Caco-2 (cell line): ENCODE results near the gene DNAJA4. TPM values are rescaled to one million over a fixed set of nuclear protein-coding genes. Genes with fewer than 3 reads are reported as not detected.
A peak's percentile ranks its signal among the peaks of the same experiment; 100 is the strongest.

Experiments
- BruUV-seq: library from RNA; stranded (reverse); fragments of 400-500 nt; replicated peaks from 2 replicates; lab custom pipeline; 2021; lab: Mats Ljungman, UMichigan
- CTCF ChIA-PET: fragments of 300-600 bp; sonication (Branson Sonifier 250); formaldehyde crosslinking; loops from one replicate; lab custom pipeline; 2022; ENCODE audit warnings: antibody characterized with exemption; lab: Charles Lee
- POLR2A ChIA-PET: fragments of 300-600 bp; sonication (Branson Sonifier 250); formaldehyde crosslinking; loops from one replicate; lab custom pipeline; 2022; ENCODE audit warnings: antibody characterized with exemption; lab: Charles Lee
- DNase-seq, 2 experiments: peaks; one replicate each; pipeline versions ENCODE4 v3.0.0 to v3.0.0-alpha.2; 2020 to 2022
- H3K27me3 ChIP-seq: replicated peaks from 2 replicates; pipeline ENCODE4 v1.6.0; 2011; ENCODE audit warnings: low read length; ENCODE audit not compliant: control insufficient read depth, insufficient read depth
- H3K36me3 ChIP-seq: 2 replicates; pipeline ENCODE4 v1.5.1; 2011; ENCODE audit warnings: low read length; ENCODE audit not compliant: control insufficient read depth, insufficient read depth
- H3K4me1 ChIP-seq: fragments of 250-450 bp; sonication (Bioruptor Pico); 2 replicates; pipeline ENCODE4 v1.5.1; 2020; ENCODE audit warnings: mild to moderate bottlenecking
- H3K4me3 ChIP-seq: 2 replicates; pipeline ENCODE4 v1.5.1; 2011; ENCODE audit warnings: low read depth, mild to moderate bottlenecking, control low read depth, low read length
- H3K9me3 ChIP-seq: fragments of 250-450 bp; sonication (Bioruptor Pico); 2 replicates; pipeline ENCODE4 v1.5.1; 2020; ENCODE audit warnings: mild to moderate bottlenecking, moderate library complexity
- H3K27ac Mint-ChIP-seq: one replicate; pipeline ENCODE4 v1.8.0; 2022; ENCODE audit warnings: mixed read lengths; ENCODE audit not compliant: unreplicated experiment
- H3K27me3 Mint-ChIP-seq: one replicate; pipeline ENCODE4 v1.8.0; 2022; ENCODE audit warnings: mixed read lengths; ENCODE audit not compliant: insufficient read depth, unreplicated experiment
- H3K36me3 Mint-ChIP-seq: one replicate; pipeline ENCODE4 v1.8.0; 2022; ENCODE audit warnings: mild to moderate bottlenecking, mixed read lengths; ENCODE audit not compliant: insufficient read depth, unreplicated experiment
- H3K4me1 Mint-ChIP-seq: one replicate; pipeline ENCODE4 v1.8.0; 2022; ENCODE audit warnings: low read depth, mixed read lengths; ENCODE audit not compliant: unreplicated experiment
- H3K4me3 Mint-ChIP-seq: one replicate; pipeline ENCODE4 v1.8.0; 2022; ENCODE audit warnings: mild to moderate bottlenecking, moderate library complexity, mixed read lengths; ENCODE audit not compliant: unreplicated experiment
- H3K9me3 Mint-ChIP-seq: one replicate; pipeline ENCODE4 v1.8.0; 2022; ENCODE audit warnings: mixed read lengths; ENCODE audit not compliant: unreplicated experiment
- intact Hi-C: fragments of 100-400 bp; cut with micrococcal nuclease; formaldehyde crosslinking; loops from one replicate; pipeline ENCODE4 v1.10.0; 2022; ENCODE audit not compliant: unreplicated experiment
- total RNA-seq: library from RNA; stranded (reverse); gene quantifications from 2 replicates; pipeline ENCODE4 v1.2.3, GENCODE V29; 2022
- TF ChIP-seq, protein P1 (sequence below), 2 experiments: fragments of 200-600 bp in 1 of 2; IDR thresholded peaks; 1 replicate in 1 of 2; 2 replicates in 1 of 2; pipeline versions ENCODE4 v1.5.1 to v1.8.0; 2011 to 2022; ENCODE audit warnings: antibody characterized with exemption in 1 of 2, control low read depth in 1 of 2, inconsistent platforms in 1 of 2, low read depth in 1 of 2, low read length in 1 of 2, mild to moderate bottlenecking in 1 of 2, moderate library complexity in 1 of 2; ENCODE audit not compliant: insufficient read depth in 1 of 2, severe bottlenecking in 1 of 2, unreplicated experiment in 1 of 2

The DNAJA4 gene
- total RNA-seq, 1 experiment from 2014 or later: 1.1 TPM

DNA sequence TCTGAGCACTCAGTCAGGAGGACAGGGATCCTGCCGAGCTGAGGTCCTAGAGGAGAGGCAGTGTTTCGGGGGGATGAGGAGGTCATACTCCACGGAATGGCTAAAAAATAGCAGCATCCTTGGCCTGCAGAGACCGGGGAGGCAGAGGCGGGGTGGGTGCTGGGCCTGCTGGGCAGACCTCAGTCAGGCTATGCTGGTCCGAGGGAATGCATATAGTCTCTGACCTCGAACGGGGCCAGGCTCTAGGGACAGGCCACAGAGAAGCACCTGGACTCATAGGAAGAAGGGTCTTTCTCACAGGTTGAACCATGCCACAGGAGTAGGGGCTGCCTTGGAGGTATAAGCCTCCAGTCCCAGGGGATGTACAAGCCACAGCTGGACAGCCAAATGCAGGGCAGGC is 49.0 kb downstream of the DNAJA4 start:
- Mint-ChIP-seq H3K9me3 (no peaks in the 10 kb centered on the region), H3K4me1 (no peaks in the 10 kb centered on the region), H3K36me3 (no peaks in the 10 kb centered on the region), H3K27ac (no peak overlapping the region), H3K27me3 (no peaks in the 10 kb centered on the region), H3K4me3 (no peak overlapping the region)
- intact Hi-C loops: no loop called here
- H3K9me3 ChIP-seq: no peaks in the 10 kb centered on the region
- H3K36me3 ChIP-seq: no peaks in the 10 kb centered on the region
- no TSS peak for BruUV-seq
- no peak for DNase-seq
- no peaks in the 10 kb centered on the region for H3K27me3 ChIP-seq
- H3K4me1 ChIP-seq: no peaks in the 10 kb centered on the region
- TF ChIP-seq, protein P1, sequence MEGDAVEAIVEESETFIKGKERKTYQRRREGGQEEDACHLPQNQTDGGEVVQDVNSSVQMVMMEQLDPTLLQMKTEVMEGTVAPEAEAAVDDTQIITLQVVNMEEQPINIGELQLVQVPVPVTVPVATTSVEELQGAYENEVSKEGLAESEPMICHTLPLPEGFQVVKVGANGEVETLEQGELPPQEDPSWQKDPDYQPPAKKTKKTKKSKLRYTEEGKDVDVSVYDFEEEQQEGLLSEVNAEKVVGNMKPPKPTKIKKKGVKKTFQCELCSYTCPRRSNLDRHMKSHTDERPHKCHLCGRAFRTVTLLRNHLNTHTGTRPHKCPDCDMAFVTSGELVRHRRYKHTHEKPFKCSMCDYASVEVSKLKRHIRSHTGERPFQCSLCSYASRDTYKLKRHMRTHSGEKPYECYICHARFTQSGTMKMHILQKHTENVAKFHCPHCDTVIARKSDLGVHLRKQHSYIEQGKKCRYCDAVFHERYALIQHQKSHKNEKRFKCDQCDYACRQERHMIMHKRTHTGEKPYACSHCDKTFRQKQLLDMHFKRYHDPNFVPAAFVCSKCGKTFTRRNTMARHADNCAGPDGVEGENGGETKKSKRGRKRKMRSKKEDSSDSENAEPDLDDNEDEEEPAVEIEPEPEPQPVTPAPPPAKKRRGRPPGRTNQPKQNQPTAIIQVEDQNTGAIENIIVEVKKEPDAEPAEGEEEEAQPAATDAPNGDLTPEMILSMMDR (IDR thresholded peaks at IDR 0.05; ENCODE audit: insufficient read depth in 1 of 2, low read depth in 1 of 2, low read length in 1 of 2, severe bottlenecking in 1 of 2, unreplicated experiment in 1 of 2): no peak
- POLR2A ChIA-PET: no interaction called here
- CTCF ChIA-PET: no interaction called here
- H3K4me3 ChIP-seq: no peak overlapping the region

DNA sequence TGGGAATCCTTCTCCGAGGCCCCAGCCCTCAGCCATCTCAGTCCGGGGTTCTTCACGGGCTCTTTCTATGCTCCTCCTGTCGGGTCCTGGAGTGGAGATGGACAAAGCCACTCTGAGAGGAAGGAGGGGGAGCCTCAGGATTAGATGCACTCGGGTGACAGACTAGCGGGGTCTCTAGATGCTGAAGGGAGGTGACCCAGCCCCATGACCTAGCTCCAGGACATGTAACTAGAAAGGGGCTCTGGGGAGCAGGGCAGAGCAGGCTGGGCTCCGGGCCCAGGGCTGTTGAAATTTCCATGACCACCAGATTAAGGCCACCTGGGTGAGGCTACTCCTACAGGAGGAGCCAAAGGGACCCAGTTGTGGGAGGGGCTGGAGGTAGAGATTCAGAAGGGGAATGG is 49.8 kb downstream of the DNAJA4 start:
- POLR2A ChIA-PET: no interaction called here
- Mint-ChIP-seq H3K9me3 (no peaks in the 10 kb centered on the region), H3K27ac (no peak overlapping the region), H3K27me3 (no peaks in the 10 kb centered on the region), H3K4me1 (no peaks in the 10 kb centered on the region), H3K36me3 (no peaks in the 10 kb centered on the region), H3K4me3 (no peak overlapping the region)
- H3K36me3 ChIP-seq: no peaks in the 10 kb centered on the region
- no peaks in the 10 kb centered on the region for H3K9me3 ChIP-seq
- intact Hi-C loops: no loop called here
- TF ChIP-seq, protein P1 (IDR thresholded peaks at IDR 0.05; ENCODE audit: insufficient read depth in 1 of 2, low read depth in 1 of 2, low read length in 1 of 2, severe bottlenecking in 1 of 2, unreplicated experiment in 1 of 2): no peak
- no peaks in the 10 kb centered on the region for H3K27me3 ChIP-seq
- CTCF ChIA-PET: no interaction called here
- BruUV-seq: no TSS peak
- no peaks in the 10 kb centered on the region for H3K4me1 ChIP-seq
- DNase-seq: no peak
- no peak overlapping the region for H3K4me3 ChIP-seq

DNA sequence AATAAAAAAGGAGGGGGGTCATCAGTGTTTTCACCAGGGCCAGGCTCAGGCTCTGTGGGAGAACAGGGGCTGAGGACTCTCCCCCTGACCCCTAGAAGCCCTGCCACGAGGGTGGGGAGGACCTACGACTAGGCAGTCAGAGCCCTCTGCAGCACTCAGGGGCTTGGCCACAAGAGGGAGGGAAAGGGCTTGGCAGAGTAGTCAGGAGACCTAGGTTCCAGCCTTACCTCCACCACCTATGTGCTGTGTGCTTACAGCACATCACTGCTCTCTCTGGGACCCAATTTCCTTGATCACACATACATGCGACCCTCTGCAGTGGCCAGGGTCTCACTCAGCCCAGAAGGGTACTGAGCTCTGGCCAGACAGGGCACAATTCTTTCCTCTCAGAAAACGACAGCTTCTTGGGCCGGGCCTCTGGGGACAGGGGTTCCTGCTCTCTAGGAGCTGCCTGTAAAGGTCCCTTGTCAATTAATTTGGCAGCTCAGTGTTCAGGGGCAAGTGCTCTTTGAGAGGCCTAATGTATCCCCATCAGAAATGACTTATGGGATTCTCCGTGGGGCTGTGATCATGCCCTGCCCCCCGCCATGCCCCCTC is 51.4 kb downstream of the DNAJA4 start:
- Mint-ChIP-seq H3K4me3 (no peak overlapping the region), H3K4me1 (no peaks in the 10 kb centered on the region), H3K27me3 (no peaks in the 10 kb centered on the region), H3K9me3 (no peaks in the 10 kb centered on the region), H3K36me3 (no peaks in the 10 kb centered on the region), H3K27ac (no peak overlapping the region)
- Histone ChIP-seq H3K27me3 (no peaks in the 10 kb centered on the region), H3K36me3 (no peaks in the 10 kb centered on the region), H3K9me3 (no peaks in the 10 kb centered on the region), H3K4me3 (no peak overlapping the region), H3K4me1 (no peaks in the 10 kb centered on the region)
- POLR2A ChIA-PET: no interaction called here
- intact Hi-C loops: no loop called here
- TF ChIP-seq, protein P1 (IDR thresholded peaks at IDR 0.05; ENCODE audit: insufficient read depth in 1 of 2, low read depth in 1 of 2, low read length in 1 of 2, severe bottlenecking in 1 of 2, unreplicated experiment in 1 of 2): peak; percentile 22 to 64
- CTCF ChIA-PET: interaction anchor here (0.6 to 0.9 kb wide), 5 partner anchors 81 to 188 kb away, joined by 3 read pairs; no protein-coding TSS in a partner anchor
- BruUV-seq: no TSS peak
- DNase-seq: peak; percentile 51 to 52
